ENCODE data around the gene C1orf115. TPM values are rescaled to one million over a fixed set of nuclear protein-coding genes. Genes with fewer than 3 reads are reported as not detected.

C1orf115 gene
- total RNA-seq, 1 experiment from 2014 or later: 33.9 TPM

DNA sequence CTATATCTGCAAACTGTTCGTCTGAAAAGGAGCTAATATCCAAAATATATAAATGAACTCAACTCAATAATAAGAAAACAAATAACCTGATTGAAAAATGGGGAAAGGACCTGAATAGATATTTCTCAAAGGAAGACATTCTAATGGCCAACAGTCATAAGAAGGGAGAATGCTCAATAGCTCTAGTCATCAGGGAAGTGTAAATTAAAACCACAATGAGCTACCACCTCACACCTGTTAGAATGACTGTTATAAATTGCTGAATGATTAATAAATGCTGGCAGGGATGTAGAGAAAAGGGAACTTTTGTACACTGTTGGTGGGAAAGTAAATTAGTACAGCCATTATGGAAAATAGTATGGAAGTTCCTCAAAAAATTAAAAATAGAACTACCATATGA lies 21.2 kb upstream of the C1orf115 start:
- Histone ChIP-seq H3K4me3 (ENCODE audit: low read depth, low read length) (no peak overlapping the region), H3K4me1 (no peaks in the 10 kb centered on the region), H3K27me3 (replicated peaks; ENCODE audit: control insufficient read depth, insufficient read depth, low read length) (no peaks in the 10 kb centered on the region), H3K9me3 (no peaks in the 10 kb centered on the region), H3K36me3 (ENCODE audit: control insufficient read depth, insufficient read depth, low read length) (no peaks in the 10 kb centered on the region)
- CTCF ChIA-PET: interaction anchor here (1.6 kb wide), 1 partner anchor 373 kb away, joined by 4 read pairs; no protein-coding TSS in a partner anchor
- DNase-seq: no peak
- intact Hi-C loops (cut with micrococcal nuclease; ENCODE audit: unreplicated experiment): no loop called here
- no TSS peak for BruUV-seq (replicated peaks)
- Mint-ChIP-seq H3K4me3 (ENCODE audit: unreplicated experiment) (no peak overlapping the region), H3K27me3 (ENCODE audit: insufficient read depth, unreplicated experiment) (peaks cover 16% of the 10 kb centered on the region), H3K4me1 (ENCODE audit: low read depth, unreplicated experiment) (no peaks in the 10 kb centered on the region), H3K27ac (ENCODE audit: unreplicated experiment) (no peak overlapping the region), H3K9me3 (ENCODE audit: unreplicated experiment) (no peaks in the 10 kb centered on the region), H3K36me3 (ENCODE audit: insufficient read depth, unreplicated experiment) (no peaks in the 10 kb centered on the region)
- POLR2A ChIA-PET: no interaction called here
- TF ChIP-seq, protein P1, sequence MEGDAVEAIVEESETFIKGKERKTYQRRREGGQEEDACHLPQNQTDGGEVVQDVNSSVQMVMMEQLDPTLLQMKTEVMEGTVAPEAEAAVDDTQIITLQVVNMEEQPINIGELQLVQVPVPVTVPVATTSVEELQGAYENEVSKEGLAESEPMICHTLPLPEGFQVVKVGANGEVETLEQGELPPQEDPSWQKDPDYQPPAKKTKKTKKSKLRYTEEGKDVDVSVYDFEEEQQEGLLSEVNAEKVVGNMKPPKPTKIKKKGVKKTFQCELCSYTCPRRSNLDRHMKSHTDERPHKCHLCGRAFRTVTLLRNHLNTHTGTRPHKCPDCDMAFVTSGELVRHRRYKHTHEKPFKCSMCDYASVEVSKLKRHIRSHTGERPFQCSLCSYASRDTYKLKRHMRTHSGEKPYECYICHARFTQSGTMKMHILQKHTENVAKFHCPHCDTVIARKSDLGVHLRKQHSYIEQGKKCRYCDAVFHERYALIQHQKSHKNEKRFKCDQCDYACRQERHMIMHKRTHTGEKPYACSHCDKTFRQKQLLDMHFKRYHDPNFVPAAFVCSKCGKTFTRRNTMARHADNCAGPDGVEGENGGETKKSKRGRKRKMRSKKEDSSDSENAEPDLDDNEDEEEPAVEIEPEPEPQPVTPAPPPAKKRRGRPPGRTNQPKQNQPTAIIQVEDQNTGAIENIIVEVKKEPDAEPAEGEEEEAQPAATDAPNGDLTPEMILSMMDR (IDR thresholded peaks at IDR 0.05; ENCODE audit: insufficient read depth in 1 of 2, low read depth in 1 of 2, low read length in 1 of 2, severe bottlenecking in 1 of 2, unreplicated experiment in 1 of 2): no peak

DNA sequence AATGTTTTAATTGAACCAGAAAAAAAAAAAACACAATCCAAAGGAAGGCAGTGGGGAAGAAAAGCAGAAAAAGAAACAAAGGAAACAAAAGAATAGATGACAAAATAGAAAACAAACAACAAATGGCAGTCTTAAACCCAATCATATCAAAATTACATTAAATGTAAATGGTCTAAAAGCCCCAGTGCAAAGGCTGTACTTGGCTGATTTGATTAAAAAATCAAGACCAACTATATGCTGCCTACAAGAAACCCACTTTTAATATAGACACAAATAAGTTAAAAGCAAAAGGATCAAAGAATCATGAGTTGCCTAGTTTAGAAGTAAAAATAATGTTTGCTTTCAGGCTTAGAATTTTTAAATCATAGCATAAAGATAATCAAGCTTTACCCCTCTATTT lies 19.8 kb upstream of the C1orf115 start:
- intact Hi-C loops (cut with micrococcal nuclease; ENCODE audit: unreplicated experiment): no loop called here
- ChIA-PET CTCF (interaction anchor here (0.6 kb wide), 1 partner anchor 94 kb away, joined by 3 read pairs; no protein-coding TSS in a partner anchor), POLR2A (no interaction called here)

DNA sequence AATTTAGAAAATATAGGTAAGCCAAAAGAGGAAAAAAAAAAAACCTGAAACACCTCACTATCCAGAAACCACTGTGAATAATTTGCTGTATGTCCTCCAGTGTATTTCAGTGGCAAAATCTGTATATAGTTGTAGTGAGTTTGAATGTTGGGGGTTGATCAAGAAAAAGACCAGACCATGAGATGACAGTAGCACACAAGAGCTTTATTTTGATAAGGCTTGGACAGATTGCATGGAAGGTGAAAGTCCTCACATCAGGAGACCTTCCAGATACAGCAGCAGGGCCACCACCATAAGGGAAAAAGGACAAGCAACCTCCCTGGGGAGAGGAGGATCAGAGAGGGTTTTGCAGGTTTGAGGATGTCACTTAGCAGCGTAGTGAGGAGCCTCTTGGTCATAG lies 16.2 kb upstream of the C1orf115 start:
- H3K27me3 ChIP-seq (replicated peaks; ENCODE audit: control insufficient read depth, insufficient read depth, low read length): no peaks in the 10 kb centered on the region
- intact Hi-C loops (cut with micrococcal nuclease; ENCODE audit: unreplicated experiment): no loop called here
- TF ChIP-seq, protein P1 (IDR thresholded peaks at IDR 0.05; ENCODE audit: insufficient read depth in 1 of 2, low read depth in 1 of 2, low read length in 1 of 2, severe bottlenecking in 1 of 2, unreplicated experiment in 1 of 2): no peak
- Mint-ChIP-seq H3K27ac (ENCODE audit: unreplicated experiment) (no peak overlapping the region), H3K27me3 (ENCODE audit: insufficient read depth, unreplicated experiment) (peaks cover 15% of the 10 kb centered on the region), H3K4me3 (ENCODE audit: unreplicated experiment) (no peak overlapping the region), H3K36me3 (ENCODE audit: insufficient read depth, unreplicated experiment) (no peaks in the 10 kb centered on the region), H3K4me1 (ENCODE audit: low read depth, unreplicated experiment) (no peaks in the 10 kb centered on the region), H3K9me3 (ENCODE audit: unreplicated experiment) (no peaks in the 10 kb centered on the region)
- ChIA-PET CTCF (no interaction called here), POLR2A (interaction anchor here (0.6 kb wide), 1 partner anchor 113 kb away, joined by 4 read pairs; no protein-coding TSS in a partner anchor)
- H3K9me3 ChIP-seq: no peaks in the 10 kb centered on the region
- no peak overlapping the region for H3K4me3 ChIP-seq (ENCODE audit: low read depth, low read length)
- no peaks in the 10 kb centered on the region for H3K4me1 ChIP-seq
- no peaks in the 10 kb centered on the region for H3K36me3 ChIP-seq (ENCODE audit: control insufficient read depth, insufficient read depth, low read length)
- no TSS peak for BruUV-seq (replicated peaks)
- DNase-seq: no peak

More for the DNA sequence above, 19.8 kb upstream of the C1orf115 start:
- no peak overlapping the region for H3K27ac Mint-ChIP-seq (ENCODE audit: unreplicated experiment)
- TF ChIP-seq, protein P1 (IDR thresholded peaks at IDR 0.05; ENCODE audit: insufficient read depth in 1 of 2, low read depth in 1 of 2, low read length in 1 of 2, severe bottlenecking in 1 of 2, unreplicated experiment in 1 of 2): no peak
- no peaks in the 10 kb centered on the region for H3K36me3 ChIP-seq (ENCODE audit: control insufficient read depth, insufficient read depth, low read length)
- H3K4me3 ChIP-seq (ENCODE audit: low read depth, low read length): no peak overlapping the region
- no peaks in the 10 kb centered on the region for H3K9me3 Mint-ChIP-seq (ENCODE audit: unreplicated experiment)
- no peaks in the 10 kb centered on the region for H3K36me3 Mint-ChIP-seq (ENCODE audit: insufficient read depth, unreplicated experiment)
- no peaks in the 10 kb centered on the region for H3K4me1 ChIP-seq
- H3K9me3 ChIP-seq: no peaks in the 10 kb centered on the region
- H3K4me1 Mint-ChIP-seq (ENCODE audit: low read depth, unreplicated experiment): no peaks in the 10 kb centered on the region
- peaks cover 14% of the 10 kb centered on the region for H3K27me3 Mint-ChIP-seq (ENCODE audit: insufficient read depth, unreplicated experiment)
- no peak for DNase-seq
- H3K27me3 ChIP-seq (replicated peaks; ENCODE audit: control insufficient read depth, insufficient read depth, low read length): no peaks in the 10 kb centered on the region
- no peak overlapping the region for H3K4me3 Mint-ChIP-seq (ENCODE audit: unreplicated experiment)
- BruUV-seq (replicated peaks): no TSS peak

Data from Caco-2 (cell line).